Gastrocnemius medialis (tissue), 4 donors: ENCODE data around the gene TOP3A. TPM values are rescaled to one million over a fixed set of nuclear protein-coding genes. Genes with fewer than 3 reads are reported as not detected.

Source experiments
- ATAC-seq, 2 donors: fragments of 150-250 bp; one replicate each; pipeline ENCODE4 v1.9.1; 2016
- DNase-seq, 2 donors: peaks; one replicate each; pipeline ENCODE4 v3.0.0-alpha.2; 2019
- H3K27ac ChIP-seq, 4 donors: fragments of 200-600 bp; sonication (generic); 1 replicate in 1 of 4; 2 replicates in 3 of 4; pipeline ENCODE4 v1.5.1; 2016 to 2018; ENCODE audit warnings: mild to moderate bottlenecking in 2 of 4, moderate library complexity in 1 of 4
- H3K27me3 ChIP-seq, 3 donors: fragments of 200-600 bp; sonication (generic) in 2 of 3; 1 replicate in 1 of 3; 2 replicates in 2 of 3; pipeline versions ENCODE4 v1.5.1 to v1.6.0; 2016 to 2019; ENCODE audit warnings: mild to moderate bottlenecking in 1 of 3, moderate library complexity in 1 of 3
- H3K36me3 ChIP-seq, 2 donors: fragments of 200-600 bp; sonication (generic) in 1 of 2; one replicate each; pipeline ENCODE4 v1.5.1; 2017 to 2018
- H3K4me1 ChIP-seq, 2 donors: fragments of 200-600 bp; sonication (generic) in 1 of 2; one replicate each; pipeline ENCODE4 v1.5.1; 2016 to 2017; ENCODE audit warnings: mild to moderate bottlenecking in 2 of 2
- H3K4me3 ChIP-seq, 4 donors: fragments of 200-600 bp; sonication (generic) in 3 of 4; 1 replicate in 1 of 4; 2 replicates in 3 of 4; pipeline ENCODE4 v1.5.1; 2016 to 2019; ENCODE audit warnings: mild to moderate bottlenecking in 2 of 4
- H3K9me3 ChIP-seq, 3 donors: fragments of 200-600 bp; sonication (generic) in 2 of 3; 1 replicate in 1 of 3; 2 replicates in 2 of 3; pipeline ENCODE4 v1.5.1; 2016 to 2019
- POLR2A ChIP-seq, 2 donors: fragments of 450-650 bp; IDR thresholded peaks; one replicate each; pipeline ENCODE4 v1.6.1; 2017; ENCODE audit warnings: antibody characterized with exemption in 2 of 2, mild to moderate bottlenecking in 2 of 2, moderate library complexity in 2 of 2
- in situ Hi-C, 4 donors: fragments of 200-750 bp; cut with MboI; loops; one replicate each; pipeline versions ENCODE4 v1.15.0 to v1.8.0; 2017; ENCODE audit warnings: low sequenced_read_pairs in 4 of 4
- intact Hi-C: fragments of 100-400 bp; cut with DNase I; formaldehyde crosslinking; loops from one replicate; pipeline ENCODE4 v1.15.1; 2023; ENCODE audit warnings: low total_unique reads
- total RNA-seq, 4 donors: library from RNA; depleted of rRNA; stranded (reverse); fragments of >200 nt; gene quantifications; one replicate each; pipeline versions ENCODE4 v1.1.0 to v1.2.3, GENCODE V29; 2016
- TF ChIP-seq, protein P1 (sequence below), 5 experiments: fragments of 450-650 bp in 3 of 5; fragments of 200-600 bp in 2 of 5; sonication (generic) in 2 of 5; IDR thresholded peaks in 4 of 5; conservative IDR thresholded peaks in 1 of 5; 1 replicate in 4 of 5; 2 replicates in 1 of 5; pipeline ENCODE4 v1.5.1; 2016 to 2019; ENCODE audit warnings: antibody characterized with exemption in 5 of 5, mild to moderate bottlenecking in 3 of 5, moderate library complexity in 3 of 5

The TOP3A gene
- total RNA-seq, 4 donors from 2014 or later = 17.7 to 62.4 (median 22.1) TPM

DNA sequence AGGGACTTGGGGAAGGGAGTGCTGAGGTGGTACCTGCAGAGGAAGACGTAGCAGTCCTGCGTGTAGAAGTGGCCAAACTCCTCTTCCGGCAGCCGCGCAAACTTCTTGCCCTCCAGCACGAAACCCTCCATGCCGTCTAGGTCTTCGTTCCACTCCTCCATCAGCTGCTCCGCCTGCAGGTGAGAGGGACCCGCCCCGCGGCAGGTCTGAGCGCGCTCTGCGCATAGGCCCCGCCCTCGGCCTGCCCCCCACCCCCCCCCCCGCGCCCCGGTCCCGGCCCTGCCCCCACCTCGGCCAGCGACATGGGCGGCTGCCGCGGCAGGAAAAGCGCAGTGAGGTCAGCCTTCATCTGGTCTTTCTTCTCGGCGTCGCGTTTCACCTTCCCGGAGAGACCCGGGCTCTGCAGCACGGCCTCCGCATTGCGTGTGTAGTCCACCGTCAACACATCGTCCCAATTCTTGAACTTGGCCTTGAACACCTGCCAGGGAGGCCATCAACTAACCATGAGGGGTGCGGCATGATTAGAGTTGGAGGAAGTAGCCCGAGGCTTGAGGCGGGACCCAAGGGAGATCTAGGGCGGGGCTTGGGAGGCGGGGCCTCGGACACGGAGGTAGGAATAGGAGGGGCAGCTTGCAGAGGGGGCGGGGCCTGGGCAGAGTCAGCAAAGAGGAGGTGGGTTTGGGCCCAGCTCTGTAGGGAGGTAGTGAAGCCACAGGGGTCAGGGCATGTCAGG lies 67.7 kb downstream of the TOP3A start:
- no peaks in the 10 kb centered on the region for H3K9me3 ChIP-seq
- no peak overlapping the region for H3K4me3 ChIP-seq
- ATAC-seq = peak in 1 of 2 donors; percentile 12
- peaks cover 0 to 87% of the 10 kb centered on the region in 2 donors for H3K36me3 ChIP-seq
- intact Hi-C loops (no loop called here), in situ Hi-C loops (no loop called here)
- H3K27ac ChIP-seq = peak overlapping the region in 3 of 4 donors; percentile 45 to 65 (median 62)
- H3K4me1 ChIP-seq = peaks cover 5 to 8% of the 10 kb centered on the region in 2 donors
- H3K27me3 ChIP-seq = no peaks in the 10 kb centered on the region
- DNase-seq = no peak
- TF ChIP-seq, protein P1, sequence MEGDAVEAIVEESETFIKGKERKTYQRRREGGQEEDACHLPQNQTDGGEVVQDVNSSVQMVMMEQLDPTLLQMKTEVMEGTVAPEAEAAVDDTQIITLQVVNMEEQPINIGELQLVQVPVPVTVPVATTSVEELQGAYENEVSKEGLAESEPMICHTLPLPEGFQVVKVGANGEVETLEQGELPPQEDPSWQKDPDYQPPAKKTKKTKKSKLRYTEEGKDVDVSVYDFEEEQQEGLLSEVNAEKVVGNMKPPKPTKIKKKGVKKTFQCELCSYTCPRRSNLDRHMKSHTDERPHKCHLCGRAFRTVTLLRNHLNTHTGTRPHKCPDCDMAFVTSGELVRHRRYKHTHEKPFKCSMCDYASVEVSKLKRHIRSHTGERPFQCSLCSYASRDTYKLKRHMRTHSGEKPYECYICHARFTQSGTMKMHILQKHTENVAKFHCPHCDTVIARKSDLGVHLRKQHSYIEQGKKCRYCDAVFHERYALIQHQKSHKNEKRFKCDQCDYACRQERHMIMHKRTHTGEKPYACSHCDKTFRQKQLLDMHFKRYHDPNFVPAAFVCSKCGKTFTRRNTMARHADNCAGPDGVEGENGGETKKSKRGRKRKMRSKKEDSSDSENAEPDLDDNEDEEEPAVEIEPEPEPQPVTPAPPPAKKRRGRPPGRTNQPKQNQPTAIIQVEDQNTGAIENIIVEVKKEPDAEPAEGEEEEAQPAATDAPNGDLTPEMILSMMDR (IDR thresholded peaks at IDR 0.05 in 4 of 5, conservative IDR thresholded peaks at IDR 0.05 in 1 of 5) = no peak
- no peak for TF ChIP-seq POLR2A (IDR thresholded peaks at IDR 0.05)

DNA sequence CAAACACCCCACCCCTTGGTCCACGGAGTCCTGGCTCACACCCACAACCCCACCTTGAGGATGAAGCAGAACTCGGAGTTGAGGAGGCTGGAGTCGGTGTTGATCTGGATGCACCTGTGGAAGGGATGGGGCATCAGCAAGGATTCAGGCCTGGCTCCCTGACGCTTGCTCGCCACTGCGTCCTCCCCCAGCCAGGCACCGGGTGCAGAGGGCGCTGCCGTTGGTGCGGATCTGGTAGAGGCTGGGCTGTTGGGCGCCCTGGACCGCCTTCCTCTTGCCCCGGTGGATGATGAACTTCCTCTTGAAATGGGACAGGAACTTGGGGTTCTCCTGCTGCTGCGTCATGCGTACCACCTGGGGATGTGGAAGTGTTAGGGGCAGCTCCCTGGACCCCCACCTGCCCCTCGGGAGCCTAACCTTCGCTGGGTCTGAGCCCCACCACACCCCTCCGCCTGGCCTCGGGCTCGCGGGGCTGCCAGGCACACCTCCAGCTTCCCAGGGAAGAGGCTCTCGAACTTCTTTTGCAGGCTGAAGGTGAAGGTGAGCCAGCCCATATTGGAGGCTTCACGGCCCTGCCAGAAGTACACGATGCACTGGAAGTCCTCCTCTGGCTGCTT lies 68.6 kb downstream of the TOP3A start:
- peaks cover 5 to 8% of the 10 kb centered on the region in 2 donors for H3K4me1 ChIP-seq
- intact Hi-C loops = no loop called here
- no peaks in the 10 kb centered on the region for H3K27me3 ChIP-seq
- H3K4me3 ChIP-seq = no peak overlapping the region
- ATAC-seq (no peak), DNase-seq (no peak)
- peaks cover 0 to 81% of the 10 kb centered on the region in 2 donors for H3K36me3 ChIP-seq
- no peak overlapping the region for H3K27ac ChIP-seq
- H3K9me3 ChIP-seq = no peaks in the 10 kb centered on the region
- no peak for TF ChIP-seq POLR2A (IDR thresholded peaks at IDR 0.05)
- TF ChIP-seq, protein P1 (IDR thresholded peaks at IDR 0.05 in 4 of 5, conservative IDR thresholded peaks at IDR 0.05 in 1 of 5) = no peak
- in situ Hi-C loops = no loop called here

DNA sequence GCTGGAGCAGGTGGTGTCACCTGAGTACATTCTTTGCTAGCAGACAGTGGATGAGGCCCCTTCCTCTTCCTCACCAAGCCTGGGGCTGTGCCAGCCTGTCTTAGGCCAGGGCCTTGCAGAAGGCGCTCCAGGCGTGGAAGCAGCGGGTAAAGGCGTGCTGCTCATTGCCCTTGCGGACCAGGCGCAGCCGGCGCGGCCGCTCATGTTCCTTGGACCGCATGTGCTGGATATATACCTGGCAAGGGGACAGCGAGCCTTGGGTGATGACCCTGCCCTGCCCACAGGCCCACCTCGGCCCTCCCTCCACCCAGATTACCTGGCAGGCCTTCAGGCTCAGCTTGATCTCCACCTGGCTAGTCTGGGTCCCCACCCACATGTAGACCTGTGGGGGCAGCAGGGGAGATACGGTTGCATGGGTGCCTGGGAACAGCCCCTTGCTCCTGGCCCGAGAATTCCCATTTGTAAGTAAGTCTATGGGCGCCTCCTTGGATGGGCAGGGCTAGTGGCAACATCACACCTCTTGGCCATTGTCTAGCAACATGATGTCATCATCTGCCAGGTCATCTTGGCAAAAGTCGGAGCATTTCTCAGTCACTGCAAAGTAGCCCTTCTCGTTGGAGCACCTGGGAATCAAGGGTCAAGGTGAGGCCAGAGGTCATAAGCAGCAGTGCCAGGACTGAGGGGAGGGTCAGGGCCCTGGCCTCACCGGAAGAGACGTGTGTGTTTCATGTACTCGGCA lies 69.6 kb downstream of the TOP3A start:
- no peaks in the 10 kb centered on the region for H3K9me3 ChIP-seq
- in situ Hi-C loops (no loop called here), intact Hi-C loops (no loop called here)
- no peak overlapping the region for H3K4me3 ChIP-seq
- ATAC-seq (no peak), DNase-seq (no peak)
- H3K4me1 ChIP-seq = peaks cover 5 to 8% of the 10 kb centered on the region in 2 donors
- H3K36me3 ChIP-seq = peaks cover 0 to 70% of the 10 kb centered on the region in 2 donors
- TF ChIP-seq POLR2A (IDR thresholded peaks at IDR 0.05) = no peak
- TF ChIP-seq, protein P1 (IDR thresholded peaks at IDR 0.05 in 4 of 5, conservative IDR thresholded peaks at IDR 0.05 in 1 of 5) = no peak
- no peak overlapping the region for H3K27ac ChIP-seq
- H3K27me3 ChIP-seq = no peaks in the 10 kb centered on the region

DNA sequence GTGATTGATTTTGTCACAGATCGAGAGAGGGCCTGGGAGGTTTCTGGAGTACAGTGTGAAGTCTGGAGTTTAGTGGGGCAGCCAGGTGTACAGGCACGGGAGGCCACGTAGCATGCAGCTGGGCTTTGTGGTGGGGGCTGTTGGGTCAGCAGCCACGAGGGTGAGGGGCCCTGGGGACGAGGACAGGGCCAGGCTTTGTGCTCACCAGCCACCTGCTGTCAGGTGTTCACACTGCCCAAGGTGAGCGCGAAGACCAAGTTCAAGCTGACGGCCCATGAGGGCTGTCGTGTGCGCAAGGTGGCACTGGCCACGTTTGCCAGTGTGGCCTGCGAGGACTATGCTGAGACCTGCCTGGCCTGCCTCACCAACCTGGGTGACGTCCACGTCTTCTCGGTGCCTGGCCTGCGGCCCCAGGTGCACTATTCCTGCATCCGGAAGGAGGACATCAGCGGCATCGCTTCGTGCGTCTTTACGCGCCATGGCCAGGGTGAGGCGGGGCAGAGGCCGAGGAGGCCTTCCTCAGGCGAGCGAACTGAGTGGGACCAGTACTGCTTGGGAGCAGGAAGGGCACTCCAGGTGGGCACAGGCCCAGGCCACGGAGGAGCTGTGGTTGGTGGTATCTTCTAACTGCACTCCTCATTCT lies 73.4 kb downstream of the TOP3A start:
- DNase-seq (no peak), ATAC-seq (peak in 1 of 2 donors; percentile 12)
- Histone ChIP-seq H3K4me3 (no peak overlapping the region), H3K27me3 (no peaks in the 10 kb centered on the region), H3K36me3 (peaks cover 0 to 35% of the 10 kb centered on the region in 2 donors), H3K27ac (no peak overlapping the region), H3K4me1 (no peaks in the 10 kb centered on the region), H3K9me3 (no peaks in the 10 kb centered on the region)
- intact Hi-C loops (no loop called here), in situ Hi-C loops (no loop called here)
- no peak for TF ChIP-seq POLR2A (IDR thresholded peaks at IDR 0.05)
- TF ChIP-seq, protein P1 (IDR thresholded peaks at IDR 0.05 in 4 of 5, conservative IDR thresholded peaks at IDR 0.05 in 1 of 5) = no peak
